Measurements from ENCODE around the gene WWOX.

WWOX gene

DNA sequence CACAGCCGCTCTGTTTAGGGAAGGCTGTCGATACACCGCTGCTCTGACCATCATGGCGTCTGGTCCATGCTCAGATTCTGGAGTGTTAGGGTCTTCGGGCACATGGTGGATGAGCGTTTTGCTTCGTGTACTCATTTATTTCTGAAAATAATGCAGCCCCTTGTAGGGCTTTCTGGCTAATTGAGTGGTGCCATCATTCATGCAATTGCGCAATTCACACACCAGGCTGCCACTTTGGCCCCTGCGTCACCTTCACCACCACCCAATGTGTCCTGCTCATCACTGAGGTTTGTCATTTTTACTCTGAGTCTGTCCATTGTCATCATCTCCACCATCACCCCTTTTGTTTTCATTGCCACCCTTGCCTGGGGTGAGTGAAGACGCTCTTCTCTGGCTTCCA is 557.4 kb downstream of the WWOX start:
- no peak for DNase-seq
- intact Hi-C loops (cut with DNase I): no loop called here

DNA sequence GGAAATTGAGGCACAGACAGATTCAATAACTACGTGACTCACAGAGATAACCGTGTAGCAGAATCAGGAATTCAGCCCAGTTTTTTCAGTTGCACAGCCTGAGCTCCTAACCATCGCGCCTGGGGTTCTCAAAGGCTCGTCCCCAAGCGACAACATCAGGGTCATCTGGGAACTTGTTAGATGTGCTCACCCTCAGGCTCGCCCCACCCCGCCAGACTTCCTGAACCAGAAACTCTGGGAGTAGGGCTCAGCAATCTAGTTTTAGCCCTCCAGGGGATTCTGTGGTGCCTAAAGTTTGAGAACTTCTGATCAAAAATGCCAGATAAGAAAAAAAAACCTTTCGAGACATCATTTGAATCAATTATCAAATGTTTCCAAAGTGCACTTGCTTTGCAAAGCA is 559.8 kb downstream of the WWOX start:
- no peak for DNase-seq

DNA sequence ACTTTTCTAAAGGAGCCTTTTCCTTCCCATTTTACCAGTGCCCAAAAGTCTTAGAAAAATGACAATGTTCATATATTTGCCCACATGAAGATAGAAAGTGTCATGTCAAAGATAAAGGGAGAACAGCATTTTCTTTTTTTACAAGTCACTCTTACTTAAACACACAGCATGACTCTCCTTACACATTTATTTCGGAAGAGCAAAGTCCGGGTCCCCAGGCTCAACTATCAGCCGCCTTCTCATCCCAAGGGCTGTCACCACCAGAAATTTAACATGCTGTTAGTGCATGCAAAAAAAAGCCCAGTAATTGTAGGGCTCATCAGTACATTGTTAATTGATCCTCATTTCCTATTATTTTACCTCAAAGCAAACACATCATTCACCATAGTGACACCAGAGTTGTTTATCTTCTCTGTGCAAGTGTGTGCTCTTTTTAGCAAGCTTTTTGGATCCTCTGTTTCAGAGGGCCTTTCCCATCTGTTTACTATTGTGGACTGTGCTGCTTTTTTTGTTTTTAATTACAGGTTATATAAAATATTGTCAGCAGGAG is 560.3 kb downstream of the WWOX start:
- no peak for DNase-seq
- intact Hi-C loops (cut with DNase I): no loop called here

More for the DNA sequence above, 559.8 kb downstream of the WWOX start:
- intact Hi-C loops (cut with DNase I): no loop called here

DNA sequence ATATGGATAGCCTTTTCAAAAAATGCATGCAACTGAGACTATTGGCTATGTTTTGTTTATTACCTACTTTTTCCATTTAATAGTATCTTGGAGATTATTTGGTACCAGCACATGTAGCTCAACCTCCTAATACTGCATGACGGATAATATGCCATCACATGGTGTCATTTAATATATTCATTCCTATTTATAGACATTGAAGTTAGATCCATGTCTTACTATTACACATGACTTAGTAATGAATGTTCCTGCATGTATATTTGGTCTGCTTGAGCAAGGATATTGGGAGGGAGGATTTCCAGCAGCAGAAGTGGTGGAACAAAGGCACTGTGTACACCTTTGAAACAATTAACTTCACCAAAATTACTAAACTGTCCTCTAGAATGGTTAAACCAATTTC is 561.3 kb downstream of the WWOX start:
- intact Hi-C loops (cut with DNase I): no loop called here
- no peak for DNase-seq

DNA sequence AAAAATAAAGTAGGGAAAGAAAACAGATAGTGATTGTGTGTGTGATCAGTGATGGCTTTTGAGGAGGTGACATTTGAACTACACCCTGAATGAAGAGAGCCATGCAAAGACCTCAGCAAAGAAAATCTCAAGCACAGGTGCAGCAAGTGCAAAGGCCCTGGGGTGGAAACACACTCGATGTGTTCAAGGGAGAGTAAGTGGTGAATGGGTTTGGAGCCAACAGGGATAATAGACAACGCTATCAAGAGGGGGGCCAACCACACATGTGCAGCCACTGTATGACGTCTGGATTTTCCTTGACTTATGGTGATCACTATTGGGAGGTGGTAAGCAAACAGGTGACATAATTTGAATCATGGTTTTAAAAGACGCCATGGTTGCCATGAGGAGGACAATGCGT is 564.2 kb downstream of the WWOX start:
- intact Hi-C loops (cut with DNase I): no loop called here
- DNase-seq: no peak

DNA sequence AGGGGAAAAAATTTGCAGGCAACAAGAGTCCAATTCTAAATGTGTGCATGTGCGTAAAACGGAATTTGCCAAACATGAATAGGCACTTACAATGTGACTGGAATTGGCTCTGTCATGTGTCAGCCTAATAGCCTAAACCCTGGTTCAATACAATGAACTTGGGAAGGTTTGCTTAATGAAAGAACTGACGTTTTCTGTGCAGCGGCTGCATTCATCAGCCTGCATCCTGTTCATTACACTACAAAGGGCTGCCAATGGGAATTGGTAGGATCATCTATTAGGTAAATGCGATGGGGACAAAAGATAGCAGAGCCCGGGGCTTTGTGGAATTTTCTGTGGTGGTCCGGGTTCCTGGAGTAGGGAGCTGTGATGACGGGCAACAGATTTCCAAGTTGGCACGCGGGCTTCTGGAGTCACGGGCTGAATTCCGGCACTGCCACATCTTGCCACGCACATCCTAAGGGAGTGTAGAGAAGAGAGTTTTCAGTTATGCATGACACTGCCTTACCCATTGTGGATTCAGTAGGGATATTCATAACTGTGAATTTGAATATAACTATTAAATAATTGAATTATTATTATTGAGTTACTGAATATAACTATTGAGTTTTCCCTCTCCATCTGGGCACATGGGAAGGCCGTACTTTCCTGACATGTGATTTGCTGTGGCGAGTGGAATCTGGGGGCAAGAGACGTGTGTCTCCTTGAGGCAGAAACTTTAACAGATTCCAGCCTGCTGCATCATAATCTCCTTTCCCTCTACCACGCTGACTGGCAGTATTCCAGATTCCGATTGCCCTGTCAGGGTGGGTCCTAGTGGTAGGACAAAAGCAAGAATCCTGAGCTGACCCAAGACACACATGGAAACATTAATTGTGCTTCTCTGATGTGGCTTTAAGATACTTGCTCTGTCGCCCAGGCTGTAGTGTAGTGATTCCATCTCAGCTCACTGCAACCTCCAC is 565.6 kb downstream of the WWOX start:
- no peak for DNase-seq
- intact Hi-C loops (cut with DNase I): no loop called here

DNA sequence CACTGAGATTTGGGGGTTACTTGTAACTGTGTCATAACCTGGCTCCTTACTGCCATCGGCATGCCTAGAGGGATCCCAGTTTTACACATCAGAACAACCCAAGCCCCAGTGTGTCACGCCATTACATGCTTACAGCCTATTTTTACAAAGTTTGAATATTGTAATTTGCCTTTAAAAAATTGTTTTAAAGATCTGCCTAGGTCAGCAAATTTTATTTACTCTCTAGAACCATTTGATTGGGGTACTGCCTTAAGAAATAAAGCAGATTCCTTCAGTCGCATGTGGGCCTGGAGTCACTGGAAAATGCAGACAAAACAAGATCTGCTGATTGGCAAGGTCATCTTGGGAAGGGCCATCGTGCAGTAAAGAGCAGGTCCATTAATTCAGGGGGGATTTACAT is 566.9 kb downstream of the WWOX start:
- no peak for DNase-seq
- intact Hi-C loops (cut with DNase I): no loop called here

DNA sequence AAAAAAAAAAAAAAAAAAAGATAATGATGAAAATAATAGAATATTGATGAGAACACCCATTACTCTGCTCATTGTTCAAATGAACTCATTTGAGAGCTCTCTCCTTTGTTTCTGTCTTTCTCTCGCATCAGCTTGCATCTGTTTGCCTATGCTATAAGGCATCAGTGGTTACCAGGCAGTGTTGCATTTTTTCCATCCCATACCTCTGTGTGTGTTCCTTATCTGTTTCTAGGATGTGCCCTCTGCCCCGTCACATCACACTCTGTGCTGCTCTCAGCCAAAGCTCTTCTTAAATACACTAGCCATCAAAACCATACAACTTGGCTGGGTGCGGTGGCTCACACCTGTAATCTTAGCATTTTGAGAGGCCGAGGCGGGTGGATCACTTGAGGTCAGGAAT is 568.2 kb downstream of the WWOX start:
- DNase-seq: no peak
- intact Hi-C loops (cut with DNase I): no loop called here

DNA sequence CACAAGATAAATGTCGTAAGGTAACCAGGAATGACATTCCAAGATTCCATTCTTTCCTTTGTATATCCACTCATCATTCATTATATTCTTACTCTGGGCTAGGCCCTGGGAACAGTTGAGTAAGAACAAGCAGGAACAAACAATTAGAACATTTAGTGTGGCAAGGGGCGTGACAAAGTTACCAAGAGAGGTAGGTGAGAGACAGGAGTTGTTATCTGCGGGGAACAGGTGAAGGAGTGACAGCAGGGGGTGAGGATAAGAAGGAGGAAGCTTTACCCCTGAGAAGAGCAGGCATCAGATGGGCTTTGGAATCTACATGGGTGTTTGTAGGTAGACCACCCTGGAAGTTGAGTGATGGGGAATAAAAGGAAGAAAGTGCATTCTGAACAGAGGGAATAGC is 568.9 kb downstream of the WWOX start:
- DNase-seq: no peak
- intact Hi-C loops (cut with DNase I): no loop called here

DNA sequence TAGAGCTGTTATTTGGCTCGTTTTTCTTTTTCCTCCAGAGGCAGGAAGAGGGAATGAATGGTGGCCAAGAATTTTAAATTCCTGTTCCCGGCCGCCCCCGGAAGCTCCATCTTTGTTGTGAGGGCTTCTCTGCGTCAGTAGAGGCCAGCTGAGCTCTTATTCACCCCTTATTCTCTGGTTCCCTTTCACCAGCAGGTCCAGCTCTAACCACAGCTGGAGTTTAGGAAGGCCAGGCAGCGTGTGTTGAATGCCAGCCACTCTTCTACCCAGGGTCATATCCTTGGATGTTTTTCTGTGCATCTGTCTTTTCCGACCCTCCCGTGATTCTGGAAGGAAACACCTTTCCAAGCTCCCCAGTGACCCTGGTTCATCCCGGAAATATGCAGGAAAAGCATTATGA is 570.5 kb downstream of the WWOX start:
- DNase-seq: no peak
- intact Hi-C loops (cut with DNase I): no loop called here

DNA sequence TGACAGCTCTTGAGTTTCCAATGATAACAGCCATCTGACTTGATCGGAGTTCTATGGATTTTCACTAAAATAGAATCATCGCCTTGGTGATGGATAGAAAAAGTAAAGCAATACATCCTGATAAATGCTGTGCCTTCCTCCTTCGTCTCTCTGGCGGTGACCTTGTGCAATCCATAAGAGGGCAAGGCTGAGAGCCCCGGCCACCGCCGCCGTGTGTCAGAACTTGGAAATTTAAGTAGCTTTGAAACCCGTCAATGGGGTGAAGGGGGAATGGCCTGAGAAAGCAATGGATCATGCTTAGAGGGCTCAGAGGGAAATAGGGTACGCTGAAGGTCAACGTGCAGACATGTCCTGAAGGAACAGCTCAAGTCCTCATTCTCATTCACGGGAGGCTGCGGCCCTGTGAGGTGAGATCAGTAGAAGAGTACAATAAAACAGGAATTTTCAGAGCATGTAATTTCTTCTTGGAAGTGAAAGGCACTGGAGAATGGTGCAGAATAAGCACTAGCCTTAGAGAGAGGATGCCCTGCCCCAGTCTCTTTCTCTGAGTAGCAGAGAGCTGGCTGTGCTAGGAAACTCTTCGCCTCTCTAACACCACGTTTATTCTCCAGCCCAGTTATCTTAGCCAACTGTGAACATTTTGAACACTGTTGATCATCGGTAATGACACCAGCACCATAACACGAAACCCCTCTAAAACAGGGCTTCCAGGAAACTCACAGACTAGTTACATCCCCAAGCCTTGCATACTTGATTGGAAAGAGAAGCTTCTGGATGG is 573.5 kb downstream of the WWOX start:
- intact Hi-C loops (cut with DNase I): no loop called here
- DNase-seq: no peak

DNA sequence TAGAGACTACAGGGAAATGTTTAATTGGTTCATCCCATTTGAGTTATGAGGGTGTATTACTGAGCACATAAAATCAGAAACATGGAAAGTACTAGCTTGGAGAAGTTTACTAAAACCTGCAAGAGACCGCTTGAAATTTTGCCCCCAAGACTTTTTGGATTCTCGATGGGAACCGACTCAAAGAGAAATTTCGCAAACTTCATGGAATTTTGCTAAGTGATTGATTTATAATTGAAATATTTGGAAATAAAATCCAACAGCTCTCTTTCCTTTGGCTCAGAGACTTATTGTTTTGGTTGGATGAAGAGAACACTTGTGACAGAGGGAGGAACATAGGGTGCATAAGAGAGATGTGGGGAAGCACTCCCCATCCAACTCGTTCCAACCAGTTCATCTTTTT is 574.4 kb downstream of the WWOX start:
- no peak for DNase-seq
- intact Hi-C loops (cut with DNase I): no loop called here

DNA sequence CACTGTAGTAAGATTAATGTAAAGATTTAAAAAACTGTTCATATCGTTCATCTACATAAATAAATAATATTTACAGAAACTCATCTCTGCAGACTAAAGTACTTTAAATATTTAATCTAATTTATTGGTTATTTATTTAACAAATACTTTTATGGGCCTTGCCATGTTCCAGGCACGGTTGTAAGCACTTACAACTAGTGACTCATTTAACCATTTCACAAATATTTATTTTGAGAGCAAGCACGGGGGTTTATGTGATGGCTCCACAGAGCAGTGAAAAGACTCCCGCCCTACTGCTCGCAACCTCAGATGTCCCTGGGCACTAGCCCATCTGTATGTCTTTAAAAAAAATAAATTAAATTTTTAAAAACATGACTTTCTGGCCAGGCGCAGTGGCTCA is 575.9 kb downstream of the WWOX start:
- no peak for DNase-seq
- intact Hi-C loops (cut with DNase I): no loop called here

DNA sequence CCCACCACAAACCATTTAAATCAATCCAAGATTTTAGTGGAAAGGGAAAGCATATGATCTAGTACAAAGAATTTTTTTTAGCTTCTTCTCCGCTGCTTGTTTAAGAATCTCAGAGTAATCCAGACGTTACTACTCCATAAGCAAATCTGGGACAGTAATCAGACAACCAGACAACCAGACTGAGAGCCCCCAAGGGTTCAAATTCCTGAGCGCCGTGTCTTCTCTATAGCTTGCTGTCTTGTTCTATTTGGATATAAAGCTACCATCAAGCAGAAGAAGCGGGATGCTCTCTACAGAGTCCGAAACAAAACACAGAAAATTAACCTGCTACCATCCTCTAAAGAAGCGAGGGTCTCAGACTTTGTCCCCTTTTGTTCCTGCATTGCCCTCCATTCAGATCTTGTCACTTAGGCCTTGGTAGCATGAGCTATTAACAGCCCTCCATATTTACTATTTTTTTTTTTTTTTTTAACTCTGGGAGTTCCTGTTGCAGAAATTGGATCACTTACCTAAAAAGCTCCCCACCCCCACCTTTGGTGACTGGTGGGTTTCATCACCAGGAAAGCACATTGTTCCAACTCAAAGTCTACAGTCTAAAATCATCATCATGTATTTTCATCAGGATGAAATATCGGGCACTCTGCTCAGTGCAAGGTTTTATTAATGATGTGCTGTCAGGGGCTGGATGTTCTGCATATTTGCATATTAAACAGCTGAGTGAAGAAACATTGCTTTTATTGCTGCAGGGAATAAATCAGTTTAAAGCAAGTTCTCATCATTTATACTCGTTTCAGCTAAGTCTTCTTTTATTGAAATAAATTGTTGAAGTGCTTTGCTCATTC is 576.7 kb downstream of the WWOX start:
- intact Hi-C loops (cut with DNase I): no loop called here
- DNase-seq: no peak

DNA sequence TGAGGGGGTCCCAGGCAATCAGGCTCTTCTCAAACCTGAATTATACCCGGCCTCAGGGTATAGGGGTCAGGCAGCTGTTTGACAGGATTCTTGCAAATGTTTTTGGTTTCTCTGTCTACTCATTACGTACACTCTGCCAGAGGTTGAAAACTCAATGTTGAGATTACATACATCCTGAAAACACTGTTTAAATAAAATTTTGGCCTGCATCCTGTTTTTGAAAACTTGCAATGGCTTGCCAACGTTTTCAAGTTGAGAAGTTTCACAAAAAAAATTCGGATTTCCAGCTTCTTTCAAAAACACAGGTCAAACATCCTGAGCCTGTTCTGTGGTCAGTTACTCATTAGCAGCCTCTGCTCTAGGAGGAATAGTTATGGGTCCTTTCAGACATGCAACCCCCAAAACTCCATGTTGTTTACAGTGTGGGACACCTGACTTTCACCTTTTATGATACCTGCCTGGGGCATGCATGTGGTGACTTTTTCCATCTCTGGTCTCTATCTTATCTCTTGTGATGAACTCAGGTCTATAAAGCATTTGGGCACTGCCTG is 577.8 kb downstream of the WWOX start:
- intact Hi-C loops (cut with DNase I): no loop called here
- no peak for DNase-seq

DNA sequence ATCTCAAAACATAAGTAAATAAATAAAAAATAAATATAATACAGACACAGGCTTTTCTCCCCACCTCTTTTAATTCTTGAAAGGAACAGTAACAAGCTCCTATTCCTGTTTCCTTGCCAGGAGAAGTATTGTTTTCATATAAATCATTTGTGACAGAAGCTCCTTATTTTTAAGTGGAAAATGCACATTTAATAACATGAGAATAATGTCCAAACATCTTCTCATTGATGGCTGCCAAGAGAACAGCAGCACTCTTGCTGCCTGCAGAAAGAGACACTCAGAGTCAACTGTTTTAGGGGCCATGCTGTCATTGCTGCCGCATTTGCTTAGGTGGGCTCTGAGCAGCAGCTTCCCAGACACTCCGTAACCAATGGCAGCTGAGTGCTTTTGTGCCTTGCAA is 580.1 kb downstream of the WWOX start:
- no peak for DNase-seq
- intact Hi-C loops (cut with DNase I): no loop called here

DNA sequence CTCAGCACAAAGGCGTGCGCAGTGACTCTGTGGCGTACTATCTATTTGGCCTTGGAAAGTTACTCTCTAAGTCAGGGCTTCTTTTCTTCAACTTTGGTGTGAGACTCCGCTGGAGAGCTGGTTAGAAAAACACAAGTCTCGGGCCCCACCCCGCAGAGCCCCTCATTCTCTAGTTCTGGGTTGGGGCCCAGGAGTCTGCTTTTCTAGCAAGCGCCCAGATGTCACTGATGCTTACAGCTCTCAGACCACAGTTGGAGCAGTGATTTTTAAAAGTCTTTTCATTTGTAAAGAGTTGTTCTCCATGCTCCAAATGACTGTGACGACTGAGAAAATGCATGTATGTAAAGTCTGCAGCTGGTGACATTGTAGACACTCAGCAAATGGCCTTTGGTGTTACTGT is 582.3 kb downstream of the WWOX start:
- intact Hi-C loops (cut with DNase I): no loop called here
- DNase-seq: no peak

DNA sequence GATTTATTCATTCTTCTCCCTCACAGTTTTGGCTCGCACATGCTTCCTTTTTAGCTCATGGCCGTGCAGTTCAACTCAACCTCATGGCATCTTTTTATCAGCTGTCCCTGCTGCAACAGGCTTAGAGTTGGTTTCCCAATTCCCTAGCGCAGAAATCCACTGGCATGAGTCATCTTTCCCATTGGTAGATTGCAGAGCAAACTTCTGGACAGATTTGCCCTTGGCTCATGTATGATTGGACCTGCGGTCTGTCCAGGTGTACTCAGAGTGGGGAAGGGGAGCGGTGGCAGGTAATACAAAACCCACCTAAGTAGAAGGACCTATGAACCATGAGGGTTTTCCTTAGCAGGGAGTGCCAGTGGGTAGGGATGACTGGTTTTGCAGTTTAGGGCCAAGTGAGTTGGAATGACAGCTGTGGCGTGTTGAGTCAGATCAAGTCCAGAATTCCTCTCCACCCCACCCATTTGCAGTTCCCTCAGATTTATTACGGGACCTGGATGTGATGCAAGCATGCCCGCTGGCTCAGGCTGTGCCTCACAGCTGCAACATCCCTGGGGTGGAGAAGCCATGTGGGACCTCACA is 584.7 kb downstream of the WWOX start:
- intact Hi-C loops (cut with DNase I): no loop called here
- DNase-seq: no peak

DNA sequence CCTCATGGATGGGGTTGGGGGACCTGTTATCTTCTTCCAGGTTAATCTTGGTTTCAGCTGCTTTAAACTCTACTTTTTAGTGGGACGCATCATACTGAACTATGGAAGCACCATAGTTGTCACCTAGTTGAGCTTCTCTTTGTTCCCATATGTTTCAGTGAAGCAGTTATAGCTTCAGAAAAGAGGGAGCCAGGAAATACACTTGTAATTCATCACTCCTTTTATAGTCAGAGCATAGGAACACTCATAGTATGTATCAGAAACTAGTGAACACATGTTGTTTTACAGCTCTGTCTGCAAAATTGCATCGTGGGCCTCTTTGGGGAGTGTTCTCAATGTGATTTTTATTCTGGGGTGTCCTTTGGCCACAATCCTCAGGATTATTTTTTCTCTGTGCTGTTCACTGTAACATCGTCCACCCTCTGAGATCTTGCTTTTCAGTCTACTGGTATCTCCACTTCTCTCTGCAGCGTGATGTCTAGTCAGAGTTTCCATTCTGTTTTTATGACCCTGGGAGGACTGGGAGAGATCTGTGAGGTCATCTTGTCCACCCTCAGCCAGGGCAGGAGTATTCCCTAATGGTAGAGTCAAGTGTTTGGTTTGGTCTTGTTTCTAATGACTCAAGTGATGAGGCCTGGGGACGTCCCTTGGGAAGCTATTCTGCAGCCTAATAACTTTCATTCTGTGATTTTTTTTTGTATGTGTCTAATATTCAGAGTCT is 585.4 kb downstream of the WWOX start:
- intact Hi-C loops (cut with DNase I): no loop called here
- no peak for DNase-seq

Data from posterior cingulate gyrus (tissue), 11 donors.